NB4 (cell line): ENCODE results near the gene OXNAD1.

Source experiments
- POLR2A ChIP-seq: IDR thresholded peaks from 2 replicates; pipeline ENCODE4 v1.6.1; 2011; ENCODE audit warnings: mild to moderate bottlenecking; ENCODE audit not compliant: insufficient read length; ENCODE audit errors: extremely low read depth
- TF ChIP-seq, protein P1 (sequence below): IDR thresholded peaks from one replicate; pipeline ENCODE4 v1.5.1; 2012; ENCODE audit warnings: low read depth, low read length

GRCh38 chr3:16249886-16250285 lies 15.1 kb upstream of the OXNAD1 start:
- TF ChIP-seq, protein P1, sequence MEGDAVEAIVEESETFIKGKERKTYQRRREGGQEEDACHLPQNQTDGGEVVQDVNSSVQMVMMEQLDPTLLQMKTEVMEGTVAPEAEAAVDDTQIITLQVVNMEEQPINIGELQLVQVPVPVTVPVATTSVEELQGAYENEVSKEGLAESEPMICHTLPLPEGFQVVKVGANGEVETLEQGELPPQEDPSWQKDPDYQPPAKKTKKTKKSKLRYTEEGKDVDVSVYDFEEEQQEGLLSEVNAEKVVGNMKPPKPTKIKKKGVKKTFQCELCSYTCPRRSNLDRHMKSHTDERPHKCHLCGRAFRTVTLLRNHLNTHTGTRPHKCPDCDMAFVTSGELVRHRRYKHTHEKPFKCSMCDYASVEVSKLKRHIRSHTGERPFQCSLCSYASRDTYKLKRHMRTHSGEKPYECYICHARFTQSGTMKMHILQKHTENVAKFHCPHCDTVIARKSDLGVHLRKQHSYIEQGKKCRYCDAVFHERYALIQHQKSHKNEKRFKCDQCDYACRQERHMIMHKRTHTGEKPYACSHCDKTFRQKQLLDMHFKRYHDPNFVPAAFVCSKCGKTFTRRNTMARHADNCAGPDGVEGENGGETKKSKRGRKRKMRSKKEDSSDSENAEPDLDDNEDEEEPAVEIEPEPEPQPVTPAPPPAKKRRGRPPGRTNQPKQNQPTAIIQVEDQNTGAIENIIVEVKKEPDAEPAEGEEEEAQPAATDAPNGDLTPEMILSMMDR: no peak
- TF ChIP-seq POLR2A: no peak
